Fibroblast of villous mesenchyme (primary cell): Measurements from ENCODE around the gene COMMD6. TPM values are rescaled to one million over a fixed set of nuclear protein-coding genes. Genes with fewer than 3 reads are reported as not detected.

Experiments
- DNase-seq: peaks from one replicate; pipeline ENCODE4 v3.0.0-alpha.2; 2010; ENCODE audit warnings: low read depth
- H3K4me3 ChIP-seq: 2 replicates; pipeline ENCODE4 v1.5.1; 2011; ENCODE audit warnings: low read depth, mild to moderate bottlenecking, low read length
- CTCF ChIP-seq: IDR thresholded peaks from 2 replicates; pipeline ENCODE4 v1.5.1; 2012; ENCODE audit warnings: low read depth, mild to moderate bottlenecking, low read length; ENCODE audit not compliant: insufficient read depth
- total RNA-seq: library from RNA; depleted of rRNA; stranded (reverse); fragments of >200 nt; gene quantifications from 2 replicates; pipeline ENCODE4 v1.2.3, GENCODE V29; 2012

COMMD6 gene
- total RNA-seq, 1 donor = 77.3 TPM

DNA sequence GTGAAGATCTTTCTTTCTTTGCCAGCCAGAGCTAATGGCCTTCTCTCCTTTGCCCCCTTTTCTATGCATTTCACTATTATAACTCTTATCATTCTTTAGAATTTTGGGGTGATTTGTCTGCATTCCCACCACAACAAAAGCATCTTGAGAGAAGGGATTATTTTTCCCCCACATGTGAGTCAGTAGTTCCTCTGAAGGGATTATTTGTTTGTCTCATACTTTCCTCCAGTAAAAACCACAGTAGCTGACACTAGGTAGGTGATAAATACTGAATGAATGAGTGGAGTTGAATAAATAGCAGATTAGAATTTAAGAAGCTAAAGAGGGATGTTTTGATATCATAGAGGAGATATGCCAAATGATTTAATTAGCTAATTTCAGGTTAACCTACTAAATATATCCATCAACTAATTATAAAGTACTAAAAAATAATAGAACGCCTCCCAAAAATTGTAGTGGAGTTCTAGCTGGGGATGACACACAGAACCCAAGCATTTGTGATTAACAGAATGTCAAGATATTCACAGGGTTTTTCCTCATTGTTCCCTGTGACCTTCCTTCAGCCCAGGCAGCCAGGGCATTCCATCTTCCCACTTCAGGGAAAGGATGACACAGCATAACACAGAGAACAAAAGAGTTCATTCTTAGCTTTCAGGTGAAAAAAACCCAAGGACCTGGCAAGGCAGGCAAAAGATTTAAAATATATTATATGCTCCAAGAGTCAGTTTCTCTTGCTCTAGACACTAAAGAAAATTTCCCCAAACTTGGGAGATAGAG lies 52.2 kb downstream of the COMMD6 start:
- TF ChIP-seq CTCF = no peak
- H3K4me3 ChIP-seq = no peak overlapping the region
- no peak for DNase-seq

DNA sequence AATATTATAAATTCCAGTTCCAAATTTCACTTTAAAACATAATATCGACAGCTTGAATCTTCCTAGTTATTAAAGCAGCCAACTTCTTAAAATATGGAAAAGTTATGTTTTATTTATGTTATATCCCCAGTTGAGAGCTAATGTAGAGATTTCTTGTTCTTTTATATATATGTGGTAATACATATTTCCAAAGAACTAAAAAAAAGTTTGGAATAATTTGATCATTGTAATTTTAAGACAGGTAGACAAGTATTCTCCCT lies 54.9 kb downstream of the COMMD6 start:
- TF ChIP-seq CTCF = no peak
- no peak for DNase-seq
- peak overlapping the region; percentile 76 for H3K4me3 ChIP-seq

DNA sequence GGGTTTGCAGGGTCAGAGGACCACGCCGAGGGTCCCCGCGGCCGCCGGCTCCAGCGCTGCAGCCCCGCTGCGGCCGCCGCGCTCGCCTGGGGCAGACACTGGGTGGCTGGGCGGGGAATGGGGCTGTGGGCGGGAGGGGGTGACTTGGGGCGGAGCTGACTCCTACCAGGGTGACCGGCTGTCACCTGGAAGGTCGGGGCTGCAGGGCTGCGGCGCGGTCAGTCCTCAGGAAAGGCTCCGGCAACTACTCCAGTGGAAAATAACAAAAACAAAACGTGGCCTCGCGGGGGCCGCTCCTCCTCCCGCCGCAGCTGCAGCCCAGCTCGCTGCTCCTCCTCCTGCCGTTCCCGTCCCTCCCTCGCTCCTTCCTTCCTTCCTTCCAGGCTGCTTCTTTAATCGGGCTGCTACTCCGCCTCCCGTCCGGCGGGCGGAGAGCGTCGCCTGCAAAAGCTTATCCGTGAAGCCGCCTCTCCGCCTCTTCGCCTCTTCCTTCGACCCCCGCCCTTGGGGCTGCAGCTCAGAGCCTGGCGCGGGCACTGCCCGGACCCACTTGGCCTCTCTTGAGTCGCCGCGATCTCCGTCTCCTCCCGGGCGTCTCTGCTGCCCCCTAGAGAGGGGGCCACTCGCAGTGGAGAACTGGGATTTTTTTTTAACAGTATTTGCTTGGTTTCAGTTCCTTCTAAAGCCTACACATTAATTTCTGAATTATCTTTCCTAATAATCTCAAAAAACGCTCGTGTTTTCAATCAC lies 55.4 kb downstream of the COMMD6 start, which contains the start of gene TBC1D4:
TBC1D4 (minus strand) TSS at position 100 of the 750 bp plus-strand sequence. CDS start 402 bp downstream, outside the sequence.
- peak; percentile 93 for DNase-seq
- H3K4me3 ChIP-seq = peak within 1 kb of the TSS; percentile 76
- TF ChIP-seq CTCF = peak; percentile 84

- no peak for DNase-seq
- TF ChIP-seq CTCF = no peak
- peak overlapping the region; percentile 76 for H3K4me3 ChIP-seq
These were observed 56.2 kb downstream of the COMMD6 start for GRCh38 chr13:75481176-75482069.

DNA sequence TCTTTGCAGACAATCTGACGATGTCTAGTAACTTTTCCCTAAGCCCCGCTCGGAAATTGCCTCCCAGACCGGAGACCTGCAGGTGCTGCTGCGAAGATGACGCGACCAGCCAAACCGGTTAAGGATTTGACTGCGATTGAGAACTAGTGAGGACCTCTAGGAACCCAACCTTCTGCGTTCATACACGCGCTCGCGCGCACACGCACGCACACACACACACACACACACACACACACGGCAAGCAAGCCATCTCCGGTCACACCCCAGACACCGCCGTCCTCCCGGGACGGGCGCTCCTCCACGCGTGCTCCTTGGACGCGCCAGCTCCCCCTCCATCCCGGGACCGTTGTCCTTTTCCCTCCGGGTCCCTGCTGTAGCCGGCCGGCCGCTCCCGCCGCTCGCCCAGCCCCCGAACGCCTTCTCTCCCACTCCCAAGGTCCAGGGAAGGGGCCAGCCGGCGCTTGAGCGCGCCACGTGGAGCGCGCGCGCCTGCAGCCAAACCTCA lies 56.9 kb downstream of the COMMD6 start:
- DNase-seq = peak; percentile 56
- peak overlapping the region; percentile 76 for H3K4me3 ChIP-seq
- no peak for TF ChIP-seq CTCF

- H3K4me3 ChIP-seq = peak overlapping the region; percentile 76
- peak; percentile 67 for DNase-seq
- no peak for TF ChIP-seq CTCF
These were observed 58.4 kb downstream of the COMMD6 start for GRCh38 chr13:75479102-75479740.
